Upper lobe of left lung (tissue), 6 donors: ENCODE results near the gene HSPA4L. TPM values are rescaled to one million over a fixed set of nuclear protein-coding genes. Genes with fewer than 3 reads are reported as not detected.

ENCODE experiments used
- ATAC-seq, 2 donors: fragments of 200-7000 bp; cut with Tn5 transposase; one replicate each; pipeline ENCODE4 v1.9.1; 2022; ENCODE audit warnings: mild to moderate bottlenecking in 2 of 2, moderate library complexity in 2 of 2; ENCODE audit not compliant: low FRiP score in 2 of 2
- DNase-seq, 2 donors: peaks; one replicate each; pipeline ENCODE4 v3.0.0-alpha.2; 2019 to 2020
- H3K27ac ChIP-seq, 4 donors: fragments of 200-600 bp; sonication (generic); one replicate each; pipeline ENCODE4 v1.5.1; 2016 to 2019
- H3K27me3 ChIP-seq, 4 donors: fragments of 200-600 bp; sonication (generic); one replicate each; pipeline ENCODE4 v1.5.1; 2017 to 2019
- H3K36me3 ChIP-seq, 4 donors: fragments of 200-600 bp; sonication (generic); one replicate each; pipeline ENCODE4 v1.5.1; 2016 to 2019
- H3K4me1 ChIP-seq, 4 donors: fragments of 200-600 bp; sonication (generic); one replicate each; pipeline ENCODE4 v1.5.1; 2018 to 2019
- H3K4me3 ChIP-seq, 4 donors: fragments of 200-600 bp; sonication (generic); one replicate each; pipeline ENCODE4 v1.5.1; 2017 to 2019; ENCODE audit warnings: mild to moderate bottlenecking in 2 of 4, moderate library complexity in 1 of 4
- H3K9me3 ChIP-seq, 4 donors: fragments of 200-600 bp; sonication (generic); one replicate each; pipeline ENCODE4 v1.5.1; 2018 to 2019
- CTCF ChIP-seq, 6 experiments: fragments of 450-650 bp in 4 of 6; fragments of 200-600 bp in 2 of 6; sonication (generic) in 2 of 6; IDR thresholded peaks; one replicate each; pipeline ENCODE4 v1.5.1; 2016 to 2019; ENCODE audit warnings: antibody characterized with exemption in 6 of 6
- EP300 ChIP-seq, 4 donors: sonication (generic); formaldehyde crosslinking; IDR thresholded peaks; one replicate each; pipeline ENCODE4 v1.5.1; 2017; ENCODE audit warnings: antibody characterized with exemption in 4 of 4, control low read depth in 2 of 4
- POLR2A ChIP-seq, 4 donors: fragments of 450-650 bp; IDR thresholded peaks; one replicate each; pipeline ENCODE4 v1.5.1; 2016 to 2017; ENCODE audit warnings: antibody characterized with exemption in 4 of 4, mild to moderate bottlenecking in 2 of 4
- POLR2AphosphoS5 ChIP-seq, 2 donors: sonication (generic); formaldehyde crosslinking; IDR thresholded peaks; one replicate each; pipeline ENCODE4 v1.5.1; 2017; ENCODE audit warnings: antibody characterized with exemption in 2 of 2
- WGBS, 2 donors: methylation state at CpG; one replicate each; pipeline ENCODE4 v1.1.5; 2017 to 2018; 5-methylcytosine and 5-hydroxymethylcytosine counted together
- total RNA-seq, 6 donors: library from RNA; depleted of rRNA in 4 of 6; stranded (reverse); fragments of >200 nt in 4 of 6; gene quantifications; one replicate each; pipeline versions ENCODE4 v1.1.0 to v1.2.1, GENCODE V29; 2016 to 2021
- donor health status: DM: no; HTN: no; CAD: no; lungs with moderate emphysema.
- donor health status: DM: no; HTN: yes; CAD: no; lungs with severe emphysema.

Gene HSPA4L
- total RNA-seq, 6 donors from 2014 or later = 1.3 to 7.7 (median 2.5) TPM

DNA sequence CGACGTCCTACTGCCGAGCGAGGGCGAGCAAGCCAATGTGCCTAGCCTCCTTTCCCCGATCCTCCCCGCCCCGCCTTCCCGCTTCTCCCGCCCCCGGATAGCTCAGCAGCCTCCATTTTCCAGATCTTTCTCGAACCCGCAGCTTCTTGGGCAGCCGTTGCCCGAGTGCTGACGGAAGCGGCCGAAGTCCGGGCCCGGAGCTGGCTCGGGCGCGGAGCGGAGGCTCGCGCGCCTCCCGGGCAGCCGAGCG is 172 bp upstream of the HSPA4L start:
- TF ChIP-seq CTCF (IDR thresholded peaks at IDR 0.05) = no peak
- TF ChIP-seq POLR2AphosphoS5 (IDR thresholded peaks at IDR 0.05) = no peak
- no peak for TF ChIP-seq POLR2A (IDR thresholded peaks at IDR 0.05)
- no peak for TF ChIP-seq EP300 (IDR thresholded peaks at IDR 0.05)
- no peaks in the 10 kb centered on the region for H3K9me3 ChIP-seq
- DNase-seq (peak; percentile 81 to 96), ATAC-seq (peak in 1 of 2 donors; percentile 97)
- peak overlapping the region; percentile 60 to 77 (median 70) for H3K4me3 ChIP-seq
- peak overlapping the region; percentile 21 to 78 (median 65) for H3K27ac ChIP-seq
- WGBS, 2 donors = 0% methylated on average over 1 of the region's 30 CpGs; no CpG with 5 or more reads in 1 of the 2 donors
- H3K27me3 ChIP-seq = no peaks in the 10 kb centered on the region
- H3K4me1 ChIP-seq = peaks cover 0 to 21% (median 11%) of the 10 kb centered on the region in 4 donors
- no peaks in the 10 kb centered on the region for H3K36me3 ChIP-seq

DNA sequence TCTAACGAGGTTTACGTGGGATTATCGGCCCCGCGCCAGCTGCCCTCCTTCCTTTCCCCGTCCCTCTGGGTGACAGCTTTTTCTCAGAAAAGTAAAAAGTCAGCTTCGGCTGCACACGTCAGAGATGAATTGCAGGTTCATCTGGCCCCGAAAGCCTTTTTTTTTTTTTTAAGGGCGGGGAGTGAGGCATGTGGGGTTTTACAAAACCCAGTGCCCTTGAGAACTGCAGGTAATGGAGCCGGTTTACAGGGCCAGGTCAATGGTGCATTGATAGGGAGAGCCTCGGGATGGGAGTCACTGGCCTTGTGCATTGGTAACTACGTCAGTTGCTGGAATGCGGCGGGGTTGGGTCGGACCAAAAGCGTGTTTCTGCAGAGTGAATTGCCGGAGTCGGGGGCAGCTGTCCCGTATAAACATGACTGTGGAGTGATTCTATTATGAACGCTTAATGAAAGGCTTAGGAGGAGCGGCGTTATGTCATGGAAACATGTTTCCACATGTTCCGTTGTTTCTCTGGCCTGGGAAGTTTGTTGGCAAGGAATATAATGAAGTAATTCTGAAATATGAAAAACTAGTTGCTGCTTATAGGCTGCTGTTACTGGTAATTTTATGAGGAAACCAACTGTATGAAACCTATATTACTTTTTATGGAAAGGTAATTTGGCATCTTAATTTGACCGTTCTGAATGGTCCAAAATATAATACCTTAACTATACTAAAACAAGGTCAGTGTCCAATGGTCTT is 1.1 kb downstream of the HSPA4L start:
- Histone ChIP-seq H3K27me3 (no peaks in the 10 kb centered on the region), H3K4me1 (peaks cover 0 to 21% (median 11%) of the 10 kb centered on the region in 4 donors), H3K27ac (peak overlapping the region in 2 of 4 donors; percentile 4 to 78), H3K9me3 (no peaks in the 10 kb centered on the region), H3K36me3 (no peaks in the 10 kb centered on the region), H3K4me3 (peak overlapping the region; percentile 60 to 77 (median 70))
- peak in 1 of 2 donors; percentile 61 for DNase-seq
- TF ChIP-seq POLR2AphosphoS5 (IDR thresholded peaks at IDR 0.05) (peak in 1 of 2 donors; percentile 3), CTCF (IDR thresholded peaks at IDR 0.05) (no peak), EP300 (IDR thresholded peaks at IDR 0.05) (no peak), POLR2A (IDR thresholded peaks at IDR 0.05) (no peak)
- WGBS, 2 donors = 16 to 22% methylated on average over 25 of the region's 25 CpGs
- ATAC-seq = peak; percentile 76 to 78

DNA sequence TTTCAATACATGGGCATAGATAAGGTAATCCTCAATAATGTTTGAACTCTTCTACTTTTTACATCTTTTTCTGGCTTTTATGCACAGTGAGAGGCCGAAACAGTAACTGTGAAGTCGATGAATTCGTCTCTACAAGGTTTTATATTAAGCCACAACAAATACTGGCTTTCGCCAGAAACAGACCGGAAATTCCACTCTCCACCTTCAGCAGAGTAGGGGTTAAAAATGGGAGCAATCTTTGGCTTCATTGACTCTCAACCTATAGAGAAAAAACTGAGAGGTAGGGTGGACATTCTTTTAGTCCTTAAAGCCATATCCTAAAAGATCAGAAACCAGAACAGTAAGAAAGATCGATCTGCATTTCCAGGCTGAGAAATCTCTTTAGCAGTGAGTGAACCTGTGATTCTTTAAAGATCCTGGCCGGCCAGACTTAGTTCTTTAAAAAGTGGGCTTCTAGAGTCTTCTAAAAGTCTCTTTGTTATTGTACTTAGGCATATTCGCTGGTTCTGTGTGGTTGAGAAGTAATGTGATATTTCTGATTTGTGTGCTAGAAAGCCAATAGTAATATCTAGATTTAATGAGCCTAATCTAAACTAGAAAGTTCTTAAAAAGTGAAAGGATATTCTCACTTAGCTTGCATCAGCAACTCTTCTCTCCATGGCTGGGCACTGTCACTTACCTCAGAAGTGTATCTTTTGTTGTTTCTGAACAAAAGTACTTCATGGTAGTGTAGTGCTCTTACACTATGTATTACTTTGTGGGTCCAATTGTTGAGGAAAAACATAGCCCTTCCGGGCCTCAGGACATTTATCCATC is 2.0 kb downstream of the HSPA4L start:
- no peaks in the 10 kb centered on the region for H3K9me3 ChIP-seq
- no peak overlapping the region for H3K4me3 ChIP-seq
- TF ChIP-seq POLR2A (IDR thresholded peaks at IDR 0.05) = no peak
- H3K27me3 ChIP-seq = no peaks in the 10 kb centered on the region
- no peak for ATAC-seq
- 83 to 84% methylated on average over 9 of the region's 9 CpGs for WGBS, 2 donors
- H3K36me3 ChIP-seq = no peaks in the 10 kb centered on the region
- H3K27ac ChIP-seq = no peak overlapping the region
- H3K4me1 ChIP-seq = peaks cover 0 to 21% (median 11%) of the 10 kb centered on the region in 4 donors
- DNase-seq = no peak

GRCh38 chr4:127788517-127788916 is 6.4 kb downstream of the HSPA4L start:
- H3K4me1 ChIP-seq = no peaks in the 10 kb centered on the region
- H3K9me3 ChIP-seq = no peaks in the 10 kb centered on the region
- ATAC-seq = no peak
- WGBS, 2 donors = 71 to 85% methylated on average over 2 of the region's 2 CpGs
- no peak overlapping the region for H3K27ac ChIP-seq
- H3K4me3 ChIP-seq = no peak overlapping the region
- H3K27me3 ChIP-seq = no peaks in the 10 kb centered on the region
- no peak for DNase-seq
- H3K36me3 ChIP-seq = no peaks in the 10 kb centered on the region
- TF ChIP-seq CTCF (IDR thresholded peaks at IDR 0.05) (peak in 2 of 6 experiments; percentile 6 to 16), POLR2A (IDR thresholded peaks at IDR 0.05) (no peak), EP300 (IDR thresholded peaks at IDR 0.05) (no peak)

GRCh38 chr4:127791391-127791790 is 9.3 kb downstream of the HSPA4L start:
- H3K27ac ChIP-seq = no peak overlapping the region
- WGBS, 2 donors = 73 to 75% methylated on average over 1 of the region's 1 CpG
- H3K4me1 ChIP-seq = no peaks in the 10 kb centered on the region
- no peaks in the 10 kb centered on the region for H3K27me3 ChIP-seq
- ATAC-seq (no peak), DNase-seq (no peak)
- H3K9me3 ChIP-seq = no peaks in the 10 kb centered on the region
- no peak overlapping the region for H3K4me3 ChIP-seq
- H3K36me3 ChIP-seq = no peaks in the 10 kb centered on the region
- TF ChIP-seq EP300 (IDR thresholded peaks at IDR 0.05) (no peak), CTCF (IDR thresholded peaks at IDR 0.05) (no peak), POLR2AphosphoS5 (IDR thresholded peaks at IDR 0.05) (no peak), POLR2A (IDR thresholded peaks at IDR 0.05) (no peak)
